Nephron (organoid): ENCODE data around the gene GNAS.
A peak's percentile ranks its signal among the peaks of the same experiment; 100 is the strongest.

ENCODE experiments used
- H3K27ac Mint-ChIP-seq, 3 experiments: 2 replicates each; pipeline ENCODE4 v1.8.0; 2020; ENCODE audit warnings: mixed read lengths in 3 of 3, mild to moderate bottlenecking in 2 of 3, moderate library complexity in 1 of 3
- H3K27me3 Mint-ChIP-seq: 2 replicates; pipeline ENCODE4 v1.8.0; 2021; ENCODE audit warnings: low read depth, mild to moderate bottlenecking, moderate library complexity, mixed read lengths
- H3K36me3 Mint-ChIP-seq: 2 replicates; pipeline ENCODE4 v1.8.0; 2020; ENCODE audit warnings: low read depth, mixed read lengths
- H3K4me1 Mint-ChIP-seq: 2 replicates; pipeline ENCODE4 v1.8.0; 2020; ENCODE audit warnings: mixed read lengths
- H3K4me3 Mint-ChIP-seq, 3 experiments: 2 replicates each; pipeline ENCODE4 v1.8.0; 2020; ENCODE audit warnings: mild to moderate bottlenecking in 3 of 3, mixed read lengths in 3 of 3, moderate library complexity in 2 of 3
- H3K9me3 Mint-ChIP-seq: 2 replicates; pipeline ENCODE4 v1.8.0; 2020; ENCODE audit warnings: mixed read lengths
- CTCF ChIP-seq, 3 experiments: fragments of 200-600 bp; sonication (generic); IDR thresholded peaks; one replicate each; pipeline ENCODE4 v1.5.0; 2021; ENCODE audit warnings: antibody characterized with exemption in 3 of 3; ENCODE audit not compliant: unreplicated experiment in 3 of 3

The GNAS gene

DNA sequence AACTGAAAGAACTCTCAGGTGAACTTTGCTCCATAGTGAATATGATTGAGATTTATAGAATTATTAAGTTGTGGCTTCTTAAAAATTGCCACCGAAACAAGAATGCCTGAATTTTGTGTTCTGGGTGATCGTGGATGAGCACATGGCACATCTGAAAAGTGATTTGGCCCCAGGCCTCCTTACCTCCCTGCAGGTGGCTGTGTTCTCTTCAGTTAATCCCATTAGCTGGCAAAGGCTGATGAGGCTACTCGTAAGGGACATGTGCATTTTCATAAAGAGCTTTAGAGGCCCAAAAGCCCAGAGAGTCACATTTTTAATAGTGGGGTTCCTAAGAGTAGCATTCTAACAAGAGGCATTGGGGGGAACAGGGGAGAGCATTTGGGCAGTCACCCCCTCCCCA lies 22.6 kb downstream of the GNAS start:
- no peak overlapping the region for H3K4me3 Mint-ChIP-seq
- no peaks in the 10 kb centered on the region for H3K9me3 Mint-ChIP-seq
- peaks cover 4% of the 10 kb centered on the region for H3K27me3 Mint-ChIP-seq
- H3K4me1 Mint-ChIP-seq, result peaks cover 36% of the 10 kb centered on the region
- no peak overlapping the region for H3K27ac Mint-ChIP-seq
- no peak for TF ChIP-seq CTCF (IDR thresholded peaks at IDR 0.05; ENCODE audit: unreplicated experiment in 3 of 3)
- H3K36me3 Mint-ChIP-seq, result no peaks in the 10 kb centered on the region

- Mint-ChIP-seq H3K9me3 (no peaks in the 10 kb centered on the region), H3K4me3 (no peak overlapping the region), H3K27ac (no peak overlapping the region), H3K4me1 (peaks cover 36% of the 10 kb centered on the region), H3K27me3 (peaks cover 4% of the 10 kb centered on the region), H3K36me3 (no peaks in the 10 kb centered on the region)
- TF ChIP-seq CTCF (IDR thresholded peaks at IDR 0.05; ENCODE audit: unreplicated experiment in 3 of 3), result no peak
Observed at GRCh38 chr20:58875541-58876134, 23.1 kb downstream of the GNAS start.

DNA sequence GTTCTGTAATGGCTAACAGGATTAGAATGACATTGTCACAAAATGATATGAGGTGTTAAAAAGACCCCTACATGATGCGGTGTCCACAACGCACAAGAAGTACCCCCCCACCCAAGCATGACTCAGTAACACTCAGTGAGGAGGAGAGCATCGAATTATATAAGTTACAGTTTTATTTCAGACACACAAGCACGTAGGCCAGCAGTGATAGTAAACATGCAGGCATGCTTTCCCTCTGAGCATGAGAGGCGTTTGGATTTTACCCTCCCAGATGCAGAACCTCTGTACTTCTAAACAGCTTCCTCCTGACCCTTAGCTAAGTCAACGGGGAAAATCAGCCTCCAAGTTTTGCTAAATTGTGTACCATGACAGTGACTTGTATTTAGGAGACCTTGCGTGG lies 23.9 kb downstream of the GNAS start:
- Mint-ChIP-seq H3K9me3 (no peaks in the 10 kb centered on the region), H3K4me3 (no peak overlapping the region), H3K36me3 (no peaks in the 10 kb centered on the region), H3K27me3 (peaks cover 4% of the 10 kb centered on the region), H3K27ac (peak overlapping the region in 1 of 3 experiments; percentile 68), H3K4me1 (peaks cover 36% of the 10 kb centered on the region)
- no peak for TF ChIP-seq CTCF (IDR thresholded peaks at IDR 0.05; ENCODE audit: unreplicated experiment in 3 of 3)

DNA sequence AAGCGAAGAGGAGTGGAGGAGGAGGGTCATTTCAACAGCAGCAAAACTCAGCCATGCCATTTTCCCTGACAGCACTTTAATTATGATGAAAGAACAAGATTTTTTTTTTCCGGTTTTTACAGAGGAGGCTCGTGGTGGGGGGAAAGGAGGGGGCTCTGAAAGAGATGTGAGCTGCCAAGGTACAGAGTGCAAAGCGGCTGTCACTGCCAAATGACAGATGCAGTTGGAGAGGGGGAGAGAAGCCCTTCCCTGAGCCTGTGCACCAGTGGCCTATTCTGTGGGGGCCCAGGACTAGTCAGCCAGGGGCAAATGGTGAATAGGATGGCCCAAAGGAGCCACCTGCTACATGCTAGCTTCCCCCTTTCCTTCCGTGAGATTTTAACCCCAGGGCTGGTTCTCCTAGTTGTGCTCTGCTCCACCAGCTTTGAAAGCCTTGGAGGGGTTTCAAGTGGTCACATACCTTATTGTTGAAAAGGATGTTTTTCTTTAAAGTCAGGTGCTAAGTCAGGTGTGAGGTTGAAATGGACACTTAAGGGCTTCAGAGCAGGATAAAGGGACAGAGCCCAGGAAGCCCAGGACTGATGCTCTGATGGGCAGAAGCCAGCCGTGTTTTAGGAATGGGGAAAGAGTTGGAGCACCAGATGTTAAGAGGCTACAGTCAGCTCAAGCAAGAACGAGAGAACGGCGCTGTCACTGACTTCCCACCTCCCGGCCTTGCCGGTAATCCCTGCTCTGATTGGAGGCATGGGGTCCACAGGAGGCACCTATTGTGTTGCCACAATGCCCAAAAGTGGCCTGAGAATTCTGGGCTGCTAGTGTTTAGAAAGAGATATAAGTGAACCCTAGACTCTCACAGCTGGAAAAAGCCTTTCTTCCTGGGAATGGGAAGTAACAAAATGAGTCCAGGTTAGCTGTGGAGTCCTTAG lies 24.8 kb downstream of the GNAS start:
- no peak for TF ChIP-seq CTCF (IDR thresholded peaks at IDR 0.05; ENCODE audit: unreplicated experiment in 3 of 3)
- Mint-ChIP-seq H3K4me3 (no peak overlapping the region), H3K4me1 (peaks cover 38% of the 10 kb centered on the region), H3K27me3 (peaks cover 4% of the 10 kb centered on the region), H3K9me3 (no peaks in the 10 kb centered on the region), H3K36me3 (no peaks in the 10 kb centered on the region), H3K27ac (peak overlapping the region in 2 of 3 experiments; percentile 27 to 68)

DNA sequence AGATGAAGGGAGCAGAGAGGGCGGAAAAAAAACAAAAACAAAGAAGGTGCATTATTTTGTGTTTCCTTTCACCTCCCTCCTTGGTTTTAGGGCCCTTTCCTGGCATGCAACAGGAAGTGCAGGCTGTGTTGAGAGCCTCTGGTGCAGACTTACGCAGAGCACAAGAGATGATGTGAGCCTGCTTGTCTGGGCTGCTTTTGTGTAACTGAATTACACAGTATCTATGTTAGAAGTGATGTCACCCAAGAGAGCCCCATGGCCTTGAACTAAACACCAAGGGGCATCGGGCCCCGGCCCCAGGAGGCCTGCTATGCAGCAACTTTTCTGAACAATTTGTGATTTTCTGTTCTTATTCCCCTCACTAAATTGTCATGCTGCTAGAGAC lies 25.5 kb downstream of the GNAS start:
- no peaks in the 10 kb centered on the region for H3K36me3 Mint-ChIP-seq
- peaks cover 45% of the 10 kb centered on the region for H3K4me1 Mint-ChIP-seq
- TF ChIP-seq CTCF (IDR thresholded peaks at IDR 0.05; ENCODE audit: unreplicated experiment in 3 of 3), result no peak
- H3K4me3 Mint-ChIP-seq, result no peak overlapping the region
- peaks cover 7% of the 10 kb centered on the region for H3K27me3 Mint-ChIP-seq
- H3K9me3 Mint-ChIP-seq, result no peaks in the 10 kb centered on the region
- peak overlapping the region in 2 of 3 experiments; percentile 21 to 27 for H3K27ac Mint-ChIP-seq
